HepG2 (cell line): ENCODE measurements around the gene UBL4B. TPM values are rescaled to one million over a fixed set of nuclear protein-coding genes. Genes with fewer than 3 reads are reported as not detected.

Experiments
- ATAC-seq: fragments of 200-7000 bp; cut with Tn5 transposase; 3 replicates; pipeline ENCODE4 v1.9.1; 2020; ENCODE audit warnings: mild to moderate bottlenecking, moderate library complexity
- BruUV-seq: library from RNA; stranded (reverse); fragments of 400-500 nt; replicated peaks from 2 replicates; lab custom pipeline; 2021; lab: Mats Ljungman, UMichigan
- CTCF ChIA-PET: fragments of 300-600 bp; formaldehyde crosslinking; extraction: SDS; loops from one replicate; lab custom pipeline; 2021; ENCODE audit warnings: low total read pairs, inconsistent platforms, low intra/inter-chr PET ratio; lab: Yijun Ruan, JAX
- POLR2A ChIA-PET: fragments of 350-600 bp; sonication (Branson Sonifier 250); formaldehyde crosslinking; loops from one replicate; lab custom pipeline; 2020; ENCODE audit warnings: antibody characterized with exemption, inconsistent platforms; lab: Yijun Ruan, JAX
- DNase-seq: peaks from one replicate; pipeline ENCODE4 v3.0.0-alpha.2; 2015; ENCODE audit warnings: low spot score
- FAIRE-seq: peaks from 3 replicates; lab custom pipeline; 2011; peaks lifted over from hg19 to GRCh38; lab: Jason Lieb, UNC
- H2AFZ ChIP-seq: one replicate; pipeline ENCODE4 v1.6.1; 2011; ENCODE audit warnings: low read length, inconsistent platforms
- H3K27ac ChIP-seq: fragments of 300-600 bp; 3 replicates; pipeline ENCODE4 v1.8.0; 2011; ENCODE audit warnings: mixed run types, mild to moderate bottlenecking, mixed read lengths, low read length, inconsistent platforms; ENCODE audit not compliant: insufficient read depth; ENCODE audit errors: extremely low read length
- H3K27me3 ChIP-seq, 2 experiments: fragments of 200-600 bp in 1 of 2; 2 replicates in 1 of 2; 3 replicates in 1 of 2; pipeline versions ENCODE4 v1.6.0 to v1.8.0; 2011; ENCODE audit warnings: low read length in 2 of 2, mild to moderate bottlenecking in 2 of 2, moderate library complexity in 2 of 2, inconsistent platforms in 1 of 2; ENCODE audit not compliant: insufficient read depth in 2 of 2, control insufficient read depth in 1 of 2
- H3K36me3 ChIP-seq, 2 experiments: fragments of 200-600 bp in 1 of 2; replicated peaks in 1 of 2; 2 replicates in 1 of 2; 3 replicates in 1 of 2; pipeline versions ENCODE4 v1.5.1 to v1.8.0; 2011; ENCODE audit warnings: low read length in 2 of 2, inconsistent platforms in 1 of 2; ENCODE audit not compliant: insufficient read depth in 2 of 2, control insufficient read depth in 1 of 2
- H3K4me1 ChIP-seq: 2 replicates; pipeline ENCODE4 v1.5.1; 2012; ENCODE audit warnings: low read length, inconsistent platforms; ENCODE audit not compliant: insufficient read depth
- H3K4me2 ChIP-seq: 2 replicates; pipeline ENCODE4 v1.6.0; 2011; ENCODE audit warnings: low read depth, low read length, inconsistent platforms
- H3K4me3 ChIP-seq, 3 experiments: fragments of 200-600 bp in 1 of 3; sonication (generic), shearing (Covaris generic) in 1 of 3; replicated peaks in 1 of 3; 2 replicates each; pipeline ENCODE4 v1.5.1; 2011 to 2016; ENCODE audit warnings: low read length in 3 of 3, inconsistent platforms in 2 of 3, low read depth in 2 of 3, mild to moderate bottlenecking in 2 of 3, control low read depth in 1 of 3, mixed read lengths in 1 of 3; ENCODE audit not compliant: insufficient read depth in 1 of 3
- H3K79me2 ChIP-seq: one replicate; pipeline ENCODE4 v1.6.1; 2011; ENCODE audit warnings: low read length, inconsistent platforms; ENCODE audit not compliant: insufficient read depth
- H3K9ac ChIP-seq: 2 replicates; pipeline ENCODE4 v1.6.0; 2011; ENCODE audit warnings: mild to moderate bottlenecking, low read depth, low read length, inconsistent platforms; ENCODE audit not compliant: insufficient read depth
- H3K9me3 ChIP-seq: 2 replicates; pipeline ENCODE4 v1.5.1; 2012; ENCODE audit warnings: mild to moderate bottlenecking, low read length
- H4K20me1 ChIP-seq: 2 replicates; pipeline ENCODE4 v1.6.0; 2011; ENCODE audit warnings: inconsistent platforms, mild to moderate bottlenecking, low read length, moderate library complexity; ENCODE audit not compliant: insufficient read depth
- PPARG ChIP-seq: conservative IDR thresholded peaks from 2 replicates; pipeline ENCODE4 v1.6.1; 2016; ENCODE audit warnings: missing biosample characterization, missing genetic modification reagents
- TFDP1 ChIP-seq: IDR thresholded peaks from 2 replicates; pipeline ENCODE4 v1.6.1; 2016; ENCODE audit warnings: missing compliant biosample characterization, missing genetic modification reagents, borderline replicate concordance
- TFDP2 ChIP-seq: sonication (generic); formaldehyde crosslinking; IDR thresholded peaks from 2 replicates; pipeline ENCODE4 v1.4.0; 2020; ENCODE audit warnings: missing genetic modification reagents
- WGBS: methylation state at CpG from one replicate; pipeline ENCODE4 v1.1.6; 2017; ENCODE audit warnings: low lambda C conversion rate; 5-methylcytosine and 5-hydroxymethylcytosine counted together
- in situ Hi-C: cut with HindIII; loops from 2 replicates; pipeline ENCODE4 v1.10.0; 2017; ENCODE audit warnings: low pct_unique_long_range_greater_than_20kb; ENCODE audit not compliant: extremely low pct_ligation_motif_present
- intact Hi-C: fragments of 100-400 bp; cut with micrococcal nuclease; formaldehyde crosslinking; loops from one replicate; pipeline ENCODE4 v1.10.0; 2022; ENCODE audit not compliant: unreplicated experiment
- polyA plus RNA-seq, 8 experiments: library from polyadenylated mRNA; depleted of rRNA in 3 of 8; stranded (reverse) in 7 of 8; unstranded in 1 of 8; fragments of >200 nt; fragmentation: Illumina TruSeq in 4 of 8; extraction: Trizol in 4 of 8; gene quantifications; 2 replicates each; pipeline versions ENCODE4 v1.2.1 to v1.2.3, GENCODE V29; 2011 to 2016; ENCODE audit warnings: low read depth in 4 of 8, missing spikeins in 1 of 8, mixed read lengths in 1 of 8; ENCODE audit not compliant: insufficient read depth in 1 of 8
- total RNA-seq, 5 experiments: library from RNA; depleted of rRNA; stranded (reverse); fragments of >200 nt; fragmentation: Illumina TruSeq; extraction: Trizol; gene quantifications; 2 replicates each; pipeline ENCODE4 v1.2.3, GENCODE V29; 2016; ENCODE audit warnings: low read depth in 1 of 5
- TF ChIP-seq, protein P1 (sequence below): IDR thresholded peaks from 2 replicates; pipeline ENCODE4 v1.6.1; 2016; ENCODE audit warnings: control low read depth
- TF ChIP-seq, protein P2 (sequence below): sonication (generic); formaldehyde crosslinking; IDR thresholded peaks from 2 replicates; pipeline ENCODE4 v1.5.0; 2020; ENCODE audit warnings: mild to moderate bottlenecking, missing genetic modification reagents, moderate library complexity
- TF ChIP-seq, protein P3 (sequence below): sonication (generic); formaldehyde crosslinking; IDR thresholded peaks from 2 replicates; pipeline ENCODE4 v1.4.0; 2020; ENCODE audit warnings: missing genetic modification reagents

UBL4B gene
- total and polyA plus RNA-seq, 2 of the 13 experiments (the other 11 are each of a cell fraction or from before 2014, with no cell fraction given) = not detected

DNA sequence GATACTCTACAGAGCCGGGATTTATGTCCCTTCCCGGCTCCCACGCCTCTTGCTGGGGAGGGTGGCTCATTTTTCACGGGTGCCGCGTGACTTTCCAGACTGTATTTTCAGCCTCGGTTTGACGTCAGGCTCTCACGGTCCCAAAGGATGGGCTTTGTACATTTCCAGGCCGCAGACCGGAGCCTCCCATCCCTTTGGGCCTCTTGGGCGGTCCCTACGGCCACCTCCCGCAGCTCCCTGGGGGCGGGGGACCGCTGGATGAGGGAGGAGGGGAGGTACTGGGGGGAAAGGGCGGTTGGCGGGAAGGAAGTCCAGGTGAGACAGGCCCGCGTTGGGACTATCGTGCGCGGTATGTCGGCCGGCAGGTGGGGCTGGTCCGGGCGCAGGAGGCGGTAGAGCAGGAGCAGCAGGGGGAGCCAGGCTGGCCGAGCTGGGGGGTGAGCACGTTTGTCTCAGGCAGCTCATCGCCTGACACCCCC, 17.9 kb downstream of the UBL4B start:
- Histone ChIP-seq H3K36me3 (no peaks in the 10 kb centered on the region), H3K27ac (no peak overlapping the region), H3K4me1 (no peaks in the 10 kb centered on the region), H3K4me2 (no peak overlapping the region), H3K27me3 (peaks cover 1 to 27% of the 10 kb centered on the region in 2 experiments; a peak in 3 of 5 replicates), H3K79me2 (no peaks in the 10 kb centered on the region), H4K20me1 (no peaks in the 10 kb centered on the region), H3K9me3 (no peaks in the 10 kb centered on the region), H3K4me3 (no peak overlapping the region), H2AFZ (no peak overlapping the region), H3K9ac (no peak overlapping the region)
- CTCF ChIA-PET = no interaction called here
- ATAC-seq (peak; percentile 93), DNase-seq (peak; percentile 12), FAIRE-seq (no peak)
- intact Hi-C loops = no loop called here
- no TSS peak for BruUV-seq
- 3% methylated on average over 25 of the region's 31 CpGs for WGBS
- in situ Hi-C loops = no loop called here
- TF ChIP-seq TFDP1 (peak; percentile 42; the same call in 1 of the 2 replicates), PPARG (no peak), TFDP2 (CRISPR knock-in tag) (peak; percentile 41; the same call in 1 of the 2 replicates)
- TF ChIP-seq, protein P1, sequence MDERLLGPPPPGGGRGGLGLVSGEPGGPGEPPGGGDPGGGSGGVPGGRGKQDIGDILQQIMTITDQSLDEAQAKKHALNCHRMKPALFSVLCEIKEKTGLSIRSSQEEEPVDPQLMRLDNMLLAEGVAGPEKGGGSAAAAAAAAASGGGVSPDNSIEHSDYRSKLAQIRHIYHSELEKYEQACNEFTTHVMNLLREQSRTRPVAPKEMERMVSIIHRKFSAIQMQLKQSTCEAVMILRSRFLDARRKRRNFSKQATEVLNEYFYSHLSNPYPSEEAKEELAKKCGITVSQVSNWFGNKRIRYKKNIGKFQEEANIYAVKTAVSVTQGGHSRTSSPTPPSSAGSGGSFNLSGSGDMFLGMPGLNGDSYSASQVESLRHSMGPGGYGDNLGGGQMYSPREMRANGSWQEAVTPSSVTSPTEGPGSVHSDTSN (CRISPR knock-in tag) = no peak
- TF ChIP-seq, protein P2, sequence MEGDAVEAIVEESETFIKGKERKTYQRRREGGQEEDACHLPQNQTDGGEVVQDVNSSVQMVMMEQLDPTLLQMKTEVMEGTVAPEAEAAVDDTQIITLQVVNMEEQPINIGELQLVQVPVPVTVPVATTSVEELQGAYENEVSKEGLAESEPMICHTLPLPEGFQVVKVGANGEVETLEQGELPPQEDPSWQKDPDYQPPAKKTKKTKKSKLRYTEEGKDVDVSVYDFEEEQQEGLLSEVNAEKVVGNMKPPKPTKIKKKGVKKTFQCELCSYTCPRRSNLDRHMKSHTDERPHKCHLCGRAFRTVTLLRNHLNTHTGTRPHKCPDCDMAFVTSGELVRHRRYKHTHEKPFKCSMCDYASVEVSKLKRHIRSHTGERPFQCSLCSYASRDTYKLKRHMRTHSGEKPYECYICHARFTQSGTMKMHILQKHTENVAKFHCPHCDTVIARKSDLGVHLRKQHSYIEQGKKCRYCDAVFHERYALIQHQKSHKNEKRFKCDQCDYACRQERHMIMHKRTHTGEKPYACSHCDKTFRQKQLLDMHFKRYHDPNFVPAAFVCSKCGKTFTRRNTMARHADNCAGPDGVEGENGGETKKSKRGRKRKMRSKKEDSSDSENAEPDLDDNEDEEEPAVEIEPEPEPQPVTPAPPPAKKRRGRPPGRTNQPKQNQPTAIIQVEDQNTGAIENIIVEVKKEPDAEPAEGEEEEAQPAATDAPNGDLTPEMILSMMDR (CRISPR knock-in tag) = peak; percentile 59
- TF ChIP-seq, protein P3, sequence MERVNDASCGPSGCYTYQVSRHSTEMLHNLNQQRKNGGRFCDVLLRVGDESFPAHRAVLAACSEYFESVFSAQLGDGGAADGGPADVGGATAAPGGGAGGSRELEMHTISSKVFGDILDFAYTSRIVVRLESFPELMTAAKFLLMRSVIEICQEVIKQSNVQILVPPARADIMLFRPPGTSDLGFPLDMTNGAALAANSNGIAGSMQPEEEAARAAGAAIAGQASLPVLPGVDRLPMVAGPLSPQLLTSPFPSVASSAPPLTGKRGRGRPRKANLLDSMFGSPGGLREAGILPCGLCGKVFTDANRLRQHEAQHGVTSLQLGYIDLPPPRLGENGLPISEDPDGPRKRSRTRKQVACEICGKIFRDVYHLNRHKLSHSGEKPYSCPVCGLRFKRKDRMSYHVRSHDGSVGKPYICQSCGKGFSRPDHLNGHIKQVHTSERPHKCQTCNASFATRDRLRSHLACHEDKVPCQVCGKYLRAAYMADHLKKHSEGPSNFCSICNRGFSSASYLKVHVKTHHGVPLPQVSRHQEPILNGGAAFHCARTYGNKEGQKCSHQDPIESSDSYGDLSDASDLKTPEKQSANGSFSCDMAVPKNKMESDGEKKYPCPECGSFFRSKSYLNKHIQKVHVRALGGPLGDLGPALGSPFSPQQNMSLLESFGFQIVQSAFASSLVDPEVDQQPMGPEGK (CRISPR knock-in tag) = 0 out of 2 replicates have a peak, but pooled peaks have one; percentile 20
- POLR2A ChIA-PET = no interaction called here
